ENCODE results near the gene MEIOB. TPM values are rescaled to one million over a fixed set of nuclear protein-coding genes. Genes with fewer than 3 reads are reported as not detected.

MEIOB gene
- total RNA-seq, 1 experiment from 2014 or later, result not detected

GRCh38 chr16:1788095-1788707 is 83.8 kb downstream of the MEIOB start:
- ATAC-seq (no peak), DNase-seq (no peak)
- TF ChIP-seq EZH2phosphoT487 (IDR thresholded peaks at IDR 0.05; ENCODE audit: borderline replicate concordance, low read length), result no peak
- TF ChIP-seq EZH2 (IDR thresholded peaks at IDR 0.05; ENCODE audit: low read length, unreplicated experiment), result no peak
- no peak for TF ChIP-seq CTCF (conservative IDR thresholded peaks at IDR 0.05; ENCODE audit: low read depth, low read length)
- H3K27ac ChIP-seq (ENCODE audit: low read length), result no peak overlapping the region
- no peak overlapping the region for H3K4me3 ChIP-seq (ENCODE audit: low read length)
- intact Hi-C loops (cut with micrococcal nuclease), result no loop called here
- no peaks in the 10 kb centered on the region for H3K9me2 ChIP-seq (replicated peaks; ENCODE audit: low read length)
- no peaks in the 10 kb centered on the region for H3F3A ChIP-seq (ENCODE audit: low read length, unreplicated experiment)
- H2AFZ ChIP-seq (ENCODE audit: low read length), result no peak overlapping the region
- no peaks in the 10 kb centered on the region for H4K20me1 ChIP-seq (ENCODE audit: low read length)
- no peak overlapping the region for H3K4me2 ChIP-seq (ENCODE audit: low read length)
- H3K36me3 ChIP-seq (ENCODE audit: low read depth, low read length), result no peaks in the 10 kb centered on the region
- no peaks in the 10 kb centered on the region for H3K27me3 ChIP-seq (ENCODE audit: low read length)
- ChIA-PET CTCF (no interaction called here), POLR2A (ENCODE audit: unreplicated experiment) (no interaction called here)
- no peak overlapping the region for H3K9ac ChIP-seq (ENCODE audit: low read length)
- no peaks in the 10 kb centered on the region for H3K9me3 ChIP-seq (ENCODE audit: low read length)
- H3K4me1 ChIP-seq (ENCODE audit: insufficient read depth, low read length), result no peaks in the 10 kb centered on the region; the same call in 1 of the 2 replicates
- no TSS peak for BruUV-seq (replicated peaks)
- peaks cover 34% of the 10 kb centered on the region for H3K79me2 ChIP-seq (ENCODE audit: low read length)

- H3K36me3 ChIP-seq (ENCODE audit: low read depth, low read length), result no peaks in the 10 kb centered on the region
- no peak overlapping the region for H3K4me2 ChIP-seq (ENCODE audit: low read length)
- H3F3A ChIP-seq (ENCODE audit: low read length, unreplicated experiment), result no peaks in the 10 kb centered on the region
- H3K9me3 ChIP-seq (ENCODE audit: low read length), result no peaks in the 10 kb centered on the region
- ChIA-PET POLR2A (ENCODE audit: unreplicated experiment) (no interaction called here), CTCF (no interaction called here)
- no peak overlapping the region for H3K27ac ChIP-seq (ENCODE audit: low read length)
- no peaks in the 10 kb centered on the region for H3K9me2 ChIP-seq (replicated peaks; ENCODE audit: low read length)
- H3K4me3 ChIP-seq (ENCODE audit: low read length), result no peak overlapping the region
- intact Hi-C loops (cut with micrococcal nuclease), result no loop called here
- DNase-seq (no peak), ATAC-seq (no peak)
- no peaks in the 10 kb centered on the region for H4K20me1 ChIP-seq (ENCODE audit: low read length)
- no peaks in the 10 kb centered on the region; the same call in 1 of the 2 replicates for H3K4me1 ChIP-seq (ENCODE audit: insufficient read depth, low read length)
- TF ChIP-seq CTCF (conservative IDR thresholded peaks at IDR 0.05; ENCODE audit: low read depth, low read length) (no peak), EZH2phosphoT487 (IDR thresholded peaks at IDR 0.05; ENCODE audit: borderline replicate concordance, low read length) (no peak), EZH2 (IDR thresholded peaks at IDR 0.05; ENCODE audit: low read length, unreplicated experiment) (no peak)
- no peaks in the 10 kb centered on the region for H3K27me3 ChIP-seq (ENCODE audit: low read length)
- no TSS peak for BruUV-seq (replicated peaks)
- H3K9ac ChIP-seq (ENCODE audit: low read length), result no peak overlapping the region
- peaks cover 37% of the 10 kb centered on the region for H3K79me2 ChIP-seq (ENCODE audit: low read length)
- no peak overlapping the region for H2AFZ ChIP-seq (ENCODE audit: low read length)
Measured at GRCh38 chr16:1787322-1788094, 84.5 kb downstream of the MEIOB start.

GRCh38 chr16:1787056-1787321 is 85.0 kb downstream of the MEIOB start:
- ATAC-seq (no peak), DNase-seq (no peak)
- H2AFZ ChIP-seq (ENCODE audit: low read length), result no peak overlapping the region
- no peak overlapping the region for H3K9ac ChIP-seq (ENCODE audit: low read length)
- intact Hi-C loops (cut with micrococcal nuclease), result no loop called here
- BruUV-seq (replicated peaks), result no TSS peak
- TF ChIP-seq CTCF (conservative IDR thresholded peaks at IDR 0.05; ENCODE audit: low read depth, low read length), result no peak
- no peak for TF ChIP-seq EZH2 (IDR thresholded peaks at IDR 0.05; ENCODE audit: low read length, unreplicated experiment)
- no peak for TF ChIP-seq EZH2phosphoT487 (IDR thresholded peaks at IDR 0.05; ENCODE audit: borderline replicate concordance, low read length)
- no peaks in the 10 kb centered on the region; the same call in 1 of the 2 replicates for H3K4me1 ChIP-seq (ENCODE audit: insufficient read depth, low read length)
- H3K27me3 ChIP-seq (ENCODE audit: low read length), result no peaks in the 10 kb centered on the region
- H3K36me3 ChIP-seq (ENCODE audit: low read depth, low read length), result no peaks in the 10 kb centered on the region
- ChIA-PET POLR2A (ENCODE audit: unreplicated experiment) (no interaction called here), CTCF (no interaction called here)
- no peaks in the 10 kb centered on the region for H3K9me2 ChIP-seq (replicated peaks; ENCODE audit: low read length)
- H3K4me3 ChIP-seq (ENCODE audit: low read length), result no peak overlapping the region
- no peak overlapping the region for H3K4me2 ChIP-seq (ENCODE audit: low read length)
- no peak overlapping the region for H3K27ac ChIP-seq (ENCODE audit: low read length)
- peaks cover 37% of the 10 kb centered on the region for H3K79me2 ChIP-seq (ENCODE audit: low read length)
- no peaks in the 10 kb centered on the region for H3F3A ChIP-seq (ENCODE audit: low read length, unreplicated experiment)
- H3K9me3 ChIP-seq (ENCODE audit: low read length), result no peaks in the 10 kb centered on the region
- no peaks in the 10 kb centered on the region for H4K20me1 ChIP-seq (ENCODE audit: low read length)
